Testis (tissue), 2 donors: ENCODE results near the gene SYMPK.

ENCODE experiments used
- POLR2A ChIP-seq: fragments of 450-650 bp; IDR thresholded peaks from one replicate; pipeline ENCODE4 v1.6.1; 2017; ENCODE audit warnings: antibody characterized with exemption, mild to moderate bottlenecking, moderate library complexity
- TF ChIP-seq, protein P1 (sequence below), 3 experiments: fragments of 450-650 bp in 2 of 3; fragments of 200-600 bp in 1 of 3; sonication (generic) in 1 of 3; IDR thresholded peaks; one replicate each; pipeline ENCODE4 v1.5.1; 2016 to 2019; ENCODE audit warnings: antibody characterized with exemption in 3 of 3, mild to moderate bottlenecking in 2 of 3, moderate library complexity in 1 of 3

DNA sequence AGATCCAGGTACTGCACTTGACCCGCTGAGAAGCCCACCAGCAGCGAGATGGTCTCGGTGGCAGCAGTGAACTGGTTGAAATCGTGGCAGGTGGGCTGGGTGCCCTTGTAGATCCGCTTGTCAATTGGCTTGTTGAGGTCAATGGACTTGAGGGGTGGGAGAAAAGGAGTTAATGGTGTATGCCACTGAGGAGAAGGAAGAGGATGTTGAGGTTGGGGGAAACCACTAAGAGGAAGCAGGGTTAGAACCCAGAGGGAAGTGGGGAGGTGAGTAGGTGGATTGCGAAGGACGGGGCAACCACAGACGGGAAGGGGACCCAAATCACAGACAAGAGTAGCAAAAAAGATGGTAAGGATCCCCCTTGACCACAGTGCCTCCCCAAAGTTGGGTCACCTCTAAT lies 72.0 kb downstream of the SYMPK start:
- TF ChIP-seq, protein P1, sequence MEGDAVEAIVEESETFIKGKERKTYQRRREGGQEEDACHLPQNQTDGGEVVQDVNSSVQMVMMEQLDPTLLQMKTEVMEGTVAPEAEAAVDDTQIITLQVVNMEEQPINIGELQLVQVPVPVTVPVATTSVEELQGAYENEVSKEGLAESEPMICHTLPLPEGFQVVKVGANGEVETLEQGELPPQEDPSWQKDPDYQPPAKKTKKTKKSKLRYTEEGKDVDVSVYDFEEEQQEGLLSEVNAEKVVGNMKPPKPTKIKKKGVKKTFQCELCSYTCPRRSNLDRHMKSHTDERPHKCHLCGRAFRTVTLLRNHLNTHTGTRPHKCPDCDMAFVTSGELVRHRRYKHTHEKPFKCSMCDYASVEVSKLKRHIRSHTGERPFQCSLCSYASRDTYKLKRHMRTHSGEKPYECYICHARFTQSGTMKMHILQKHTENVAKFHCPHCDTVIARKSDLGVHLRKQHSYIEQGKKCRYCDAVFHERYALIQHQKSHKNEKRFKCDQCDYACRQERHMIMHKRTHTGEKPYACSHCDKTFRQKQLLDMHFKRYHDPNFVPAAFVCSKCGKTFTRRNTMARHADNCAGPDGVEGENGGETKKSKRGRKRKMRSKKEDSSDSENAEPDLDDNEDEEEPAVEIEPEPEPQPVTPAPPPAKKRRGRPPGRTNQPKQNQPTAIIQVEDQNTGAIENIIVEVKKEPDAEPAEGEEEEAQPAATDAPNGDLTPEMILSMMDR (IDR thresholded peaks at IDR 0.05) = no peak
- TF ChIP-seq POLR2A = no peak
